Fibroblast of skin of left biceps (primary cell): ENCODE data around the gene PEG3.

Source experiments
- DNase-seq, 2 experiments: peaks; one replicate each; pipeline ENCODE4 v3.0.0-alpha.2; 2013; ENCODE audit warnings: low read depth in 2 of 2

PEG3 gene

DNA sequence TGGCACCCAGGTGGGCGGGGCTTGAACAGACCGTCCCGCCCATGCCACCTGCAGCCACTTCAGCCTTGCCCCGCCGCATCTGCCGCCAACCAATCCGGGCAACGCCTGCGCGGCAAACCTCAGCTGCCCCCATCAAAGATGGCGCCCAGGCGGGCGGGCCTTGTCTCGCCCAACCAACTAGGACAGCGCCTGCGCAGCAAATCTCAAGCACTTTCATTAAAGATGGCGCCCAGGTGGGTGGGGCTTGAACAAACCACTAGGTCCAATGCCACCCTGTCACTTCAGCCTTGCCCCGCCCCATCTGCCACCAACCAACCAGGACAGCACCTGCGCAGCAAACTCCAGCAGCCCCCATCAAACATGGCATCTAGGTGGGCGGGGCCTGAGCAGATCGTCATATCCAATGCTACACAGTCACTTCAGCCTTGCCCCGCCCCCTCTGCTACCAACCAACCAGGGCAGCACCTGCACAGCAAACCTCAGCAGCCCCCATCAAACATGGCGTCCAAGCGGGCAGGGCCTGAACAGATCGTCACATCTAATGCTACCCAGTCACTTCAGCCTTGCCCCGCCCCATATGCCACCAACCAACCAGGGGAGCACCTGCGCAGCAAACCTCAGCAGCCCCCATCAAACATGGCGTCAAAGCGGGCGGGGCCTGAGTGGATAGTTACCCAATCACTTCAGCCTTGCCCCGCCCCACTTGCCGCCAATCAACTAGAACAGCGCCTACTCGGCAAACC, 1.4 kb downstream of the PEG3 start:
- DNase-seq: peak; percentile 76 to 81

GRCh38 chr19:56838024-56838908, 2.3 kb downstream of the PEG3 start:
- peak in 1 of 2 experiments; percentile 4 for DNase-seq

DNA sequence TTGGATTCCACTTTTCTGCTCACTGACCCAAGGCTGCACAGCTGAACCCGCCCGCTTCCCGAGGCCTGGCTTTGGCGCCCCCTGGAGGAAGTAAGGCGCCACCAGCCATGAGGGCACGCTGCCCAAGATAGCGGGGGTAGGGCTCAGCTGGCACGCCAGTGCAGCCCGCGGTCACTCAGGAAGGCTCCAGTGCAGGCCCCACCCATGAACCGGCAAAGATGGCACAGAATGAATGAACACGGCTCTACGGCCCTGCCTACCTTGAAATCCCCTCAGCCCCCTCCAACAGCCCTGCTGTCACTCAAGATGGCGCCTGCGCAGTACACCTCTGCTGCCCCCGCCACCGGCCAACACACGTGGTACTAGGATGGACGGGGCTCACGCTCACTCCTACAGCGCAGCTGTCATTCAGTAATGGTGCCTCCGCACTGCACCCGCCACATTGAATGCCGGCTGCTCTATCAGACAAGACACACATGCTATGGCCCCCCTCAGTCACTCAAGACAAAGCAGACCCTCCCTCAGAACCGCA, 3.0 kb downstream of the PEG3 start:
- DNase-seq: no peak

GRCh38 chr19:56837004-56837403, 3.5 kb downstream of the PEG3 start:
- no peak for DNase-seq

DNA sequence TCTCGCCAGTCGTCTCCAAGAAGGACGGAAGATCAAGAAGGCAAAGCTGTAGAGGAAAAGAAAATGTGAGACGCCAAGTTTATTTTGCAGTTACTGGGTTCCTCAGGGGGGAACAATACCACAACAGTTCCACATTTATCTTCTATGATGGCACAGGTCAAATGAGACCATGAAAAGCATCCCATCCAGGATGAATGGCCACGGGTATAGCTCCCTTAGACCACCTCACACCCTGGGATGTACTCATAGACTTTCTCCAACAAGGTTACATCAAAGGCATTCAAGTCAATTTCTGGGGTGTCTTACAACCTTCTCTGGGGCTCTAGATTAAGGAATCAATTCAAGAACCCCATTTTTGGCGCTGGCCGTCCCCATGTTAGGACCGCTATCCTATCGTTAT, 4.5 kb downstream of the PEG3 start:
- DNase-seq: no peak

- no peak for DNase-seq
These were observed 5.1 kb downstream of the PEG3 start for GRCh38 chr19:56835401-56835800.

- no peak for DNase-seq
These were observed 5.8 kb downstream of the PEG3 start for GRCh38 chr19:56834564-56835375.

DNA sequence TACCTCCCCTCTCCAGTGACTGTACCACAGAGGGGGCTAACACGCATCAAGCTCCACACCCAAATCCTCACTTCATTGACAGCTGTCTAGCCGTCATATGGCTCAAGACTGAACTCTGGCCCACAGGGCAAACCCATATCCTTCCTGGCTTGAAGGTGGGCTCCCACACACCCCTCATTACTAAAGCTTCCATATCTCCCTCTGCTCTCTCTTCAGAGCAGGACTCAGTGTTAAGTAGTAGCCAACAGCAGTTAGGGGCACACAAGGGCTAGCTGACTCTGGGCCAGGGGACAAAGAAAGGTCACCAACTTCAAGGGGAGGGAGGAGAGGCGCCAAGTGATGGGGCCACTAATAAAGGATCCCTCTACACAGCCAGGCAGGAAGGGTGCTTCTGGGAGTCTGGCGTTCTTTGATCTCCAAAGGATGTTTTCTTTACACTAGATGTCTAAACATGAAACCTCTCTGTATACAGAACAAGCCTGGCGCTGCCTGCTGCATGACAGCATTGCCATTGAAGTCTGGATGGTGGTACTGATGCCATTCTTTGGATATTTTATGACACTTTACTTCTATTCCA, 8.1 kb downstream of the PEG3 start:
- DNase-seq: no peak

GRCh38 chr19:56831255-56831654, 9.3 kb downstream of the PEG3 start:
- DNase-seq: no peak

- DNase-seq: no peak
These were observed 10.9 kb downstream of the PEG3 start for GRCh38 chr19:56829596-56829995.

- no peak for DNase-seq
These were observed 12.8 kb downstream of the PEG3 start for GRCh38 chr19:56827708-56828107.

GRCh38 chr19:56823956-56824355, 16.6 kb downstream of the PEG3 start:
- DNase-seq: no peak

- no peak for DNase-seq
These were observed 17.1 kb downstream of the PEG3 start for GRCh38 chr19:56823417-56823816.

- no peak for DNase-seq
These were observed 17.8 kb downstream of the PEG3 start for GRCh38 chr19:56822755-56823154.

DNA sequence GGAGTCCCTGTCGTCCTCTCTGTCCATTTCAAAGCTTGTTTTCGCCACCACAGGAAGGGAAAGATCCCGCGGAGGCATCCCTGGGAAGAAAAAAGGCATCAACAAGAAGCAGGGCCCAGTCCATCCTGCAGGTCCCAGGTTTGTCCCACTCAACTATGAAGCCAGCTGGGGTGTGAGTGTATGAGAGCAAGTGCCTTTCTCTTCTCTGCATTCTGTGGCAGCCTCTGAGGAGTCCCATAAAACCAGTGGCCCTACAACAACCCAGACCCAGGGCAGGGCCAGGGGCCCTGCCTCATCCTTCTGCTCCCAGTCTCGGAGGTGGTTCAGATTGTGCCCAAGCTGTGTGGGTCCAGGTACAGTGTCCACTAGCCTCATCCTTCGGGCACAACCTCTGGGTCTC, 18.9 kb downstream of the PEG3 start:
- DNase-seq: no peak

DNA sequence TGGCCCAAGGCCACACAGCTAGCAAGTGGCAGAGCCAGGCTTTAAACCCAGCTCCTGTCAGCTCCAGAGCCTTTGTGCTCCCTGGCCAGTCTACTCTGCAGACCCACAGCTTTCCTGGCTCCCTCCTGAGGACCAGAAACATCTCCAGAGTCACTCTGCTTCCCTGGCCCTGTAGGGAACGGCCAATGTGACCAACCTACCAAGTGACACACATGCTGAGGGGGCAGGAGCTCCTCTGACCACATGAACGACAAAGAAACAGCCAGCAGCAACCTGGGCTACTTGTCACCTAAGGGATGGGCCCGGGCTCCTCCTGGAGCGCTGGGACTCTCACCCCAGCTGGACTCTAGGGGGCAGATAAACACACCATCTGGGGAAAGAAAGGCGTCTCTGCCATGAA, 19.3 kb downstream of the PEG3 start:
- DNase-seq: no peak

- DNase-seq: no peak
These were observed 21.4 kb downstream of the PEG3 start for GRCh38 chr19:56819166-56819565.

GRCh38 chr19:56814656-56815055, 25.9 kb downstream of the PEG3 start:
- no peak for DNase-seq

GRCh38 chr19:56813531-56813930, 27.0 kb downstream of the PEG3 start:
- DNase-seq: no peak

GRCh38 chr19:56811480-56811879, 29.0 kb downstream of the PEG3 start:
- no peak for DNase-seq

DNA sequence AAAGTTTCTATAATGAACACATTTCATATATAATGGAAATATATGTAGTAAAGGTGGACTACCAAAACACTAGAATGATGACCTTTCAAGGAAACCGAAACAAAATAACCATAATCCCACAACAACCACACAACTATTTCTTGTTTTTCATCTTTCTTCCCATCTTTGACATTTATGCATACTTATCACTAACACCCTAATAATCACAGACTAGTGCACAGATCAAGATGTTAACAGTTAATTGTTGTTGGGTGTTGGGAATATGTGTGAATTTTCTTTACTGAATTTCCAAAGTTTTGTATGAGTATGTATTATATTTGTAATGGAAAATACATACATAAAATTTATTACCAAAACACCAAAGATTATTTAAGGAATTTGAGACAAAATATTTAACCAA, 30.3 kb downstream of the PEG3 start:
- no peak for DNase-seq
